Thyroid gland (tissue), 4 donors: ENCODE measurements around the gene SULT1B1.

Source experiments
- CTCF ChIP-seq, 6 experiments: fragments of 200-600 bp in 3 of 6; fragments of 450-650 bp in 3 of 6; sonication (generic) in 3 of 6; IDR thresholded peaks; one replicate each; pipeline ENCODE4 v1.5.1; 2016 to 2019; ENCODE audit warnings: antibody characterized with exemption in 6 of 6, mild to moderate bottlenecking in 2 of 6, inconsistent platforms in 1 of 6, moderate library complexity in 1 of 6
- POLR2A ChIP-seq, 2 donors: fragments of 450-650 bp; IDR thresholded peaks; one replicate each; pipeline ENCODE4 v1.6.1; 2017; ENCODE audit warnings: antibody characterized with exemption in 2 of 2, mild to moderate bottlenecking in 2 of 2, moderate library complexity in 1 of 2

- TF ChIP-seq CTCF (IDR thresholded peaks at IDR 0.05) (no peak), POLR2A (IDR thresholded peaks at IDR 0.05) (no peak)
Observed at GRCh38 chr4:69749771-69750170, 10.6 kb downstream of the SULT1B1 start.
